OCI-LY3 (cell line): Measurements from ENCODE around the gene CCDC34.

Experiments
- H2AFZ ChIP-seq: fragments of 200-600, 300-600 bp; shearing (Covaris generic); 2 replicates; pipeline ENCODE4 v1.6.0; 2014; ENCODE audit warnings: antibody characterized with exemption, low read depth, low read length
- H3K27ac ChIP-seq: fragments of 200-600, 300-600 bp; sonication (generic); 2 replicates; pipeline ENCODE4 v1.5.1; 2014; ENCODE audit warnings: mild to moderate bottlenecking, low read length, moderate library complexity, mixed read lengths
- H3K27me3 ChIP-seq: fragments of 200-600, 300-600 bp; sonication (generic); 2 replicates; pipeline ENCODE4 v1.6.1; 2014; ENCODE audit warnings: low read depth, low read length, mixed read lengths
- H3K36me3 ChIP-seq: fragments of 200-600, 300-600 bp; sonication (generic); replicated peaks from 2 replicates; pipeline ENCODE3; 2014; ENCODE audit warnings: low read depth, low read length, mixed read lengths
- H3K4me1 ChIP-seq: fragments of 300-600, 200-600 bp; sonication (generic); 2 replicates; pipeline ENCODE4 v1.6.1; 2014; ENCODE audit warnings: low read length, mixed read lengths
- H3K4me2 ChIP-seq: fragments of 200-600, 300-600 bp; sonication (generic); 2 replicates; pipeline ENCODE4 v1.6.1; 2014; ENCODE audit warnings: low read length, mixed read lengths
- H3K4me3 ChIP-seq: fragments of 300-600, 200-600 bp; sonication (generic); 2 replicates; pipeline ENCODE4 v1.5.1; 2014; ENCODE audit warnings: antibody characterized with exemption, mild to moderate bottlenecking, low read length, moderate library complexity
- H3K79me2 ChIP-seq: fragments of 300-600, 200-600 bp; shearing (Covaris generic); 2 replicates; pipeline ENCODE4 v1.6.1; 2014; ENCODE audit warnings: mild to moderate bottlenecking, low read length, mixed read lengths
- H3K9ac ChIP-seq: fragments of 300-600, 200-600 bp; shearing (Covaris generic); 2 replicates; pipeline ENCODE4 v1.6.0; 2014; ENCODE audit warnings: mild to moderate bottlenecking, low read length, moderate library complexity
- H3K9me3 ChIP-seq: fragments of 200-600, 300-600 bp; shearing (Covaris generic); 2 replicates; pipeline ENCODE4 v1.6.1; 2014; ENCODE audit warnings: low read length, mixed read lengths; ENCODE audit not compliant: insufficient read depth
- H4K20me1 ChIP-seq: fragments of 200-600, 300-600 bp; sonication (generic); 2 replicates; pipeline ENCODE4 v1.6.1; 2016; ENCODE audit warnings: low read length, mixed read lengths; ENCODE audit not compliant: insufficient read depth
- CTCF ChIP-seq: fragments of 200-600, 300-600 bp; sonication (generic); IDR thresholded peaks from 2 replicates; pipeline ENCODE4 v1.5.1; 2014; ENCODE audit warnings: antibody characterized with exemption, low read length, low read depth
- EZH2phosphoT487 ChIP-seq: fragments of 200-600 bp; shearing (Covaris generic); IDR thresholded peaks from 2 replicates; pipeline ENCODE4 v1.6.1; 2018; ENCODE audit warnings: antibody characterized with exemption, mixed run types, low read depth

Gene CCDC34

GRCh38 chr11:27383645-27384044 lies 20.6 kb upstream of the CCDC34 start:
- TF ChIP-seq CTCF (no peak), EZH2phosphoT487 (no peak)
- H3K4me2 ChIP-seq: no peak overlapping the region
- no peak overlapping the region for H3K9ac ChIP-seq
- no peak overlapping the region for H2AFZ ChIP-seq
- no peak overlapping the region for H3K27ac ChIP-seq
- no peaks in the 10 kb centered on the region for H3K27me3 ChIP-seq
- no peaks in the 10 kb centered on the region for H4K20me1 ChIP-seq
- H3K9me3 ChIP-seq: no peaks in the 10 kb centered on the region
- H3K36me3 ChIP-seq: no peaks in the 10 kb centered on the region
- no peaks in the 10 kb centered on the region for H3K4me1 ChIP-seq
- no peaks in the 10 kb centered on the region for H3K79me2 ChIP-seq
- H3K4me3 ChIP-seq: no peak overlapping the region

GRCh38 chr11:27381238-27381666 lies 18.2 kb upstream of the CCDC34 start:
- H3K27ac ChIP-seq: no peak overlapping the region
- H4K20me1 ChIP-seq: no peaks in the 10 kb centered on the region
- no peak overlapping the region for H3K9ac ChIP-seq
- no peaks in the 10 kb centered on the region for H3K79me2 ChIP-seq
- TF ChIP-seq CTCF (no peak), EZH2phosphoT487 (no peak)
- no peak overlapping the region for H3K4me3 ChIP-seq
- H3K9me3 ChIP-seq: no peaks in the 10 kb centered on the region
- H3K4me2 ChIP-seq: no peak overlapping the region
- H3K4me1 ChIP-seq: no peaks in the 10 kb centered on the region
- no peaks in the 10 kb centered on the region for H3K27me3 ChIP-seq
- H3K36me3 ChIP-seq: no peaks in the 10 kb centered on the region
- H2AFZ ChIP-seq: no peak overlapping the region

GRCh38 chr11:27380771-27381170 lies 17.8 kb upstream of the CCDC34 start:
- H3K4me1 ChIP-seq: no peaks in the 10 kb centered on the region
- H3K9me3 ChIP-seq: no peaks in the 10 kb centered on the region
- H3K4me3 ChIP-seq: no peak overlapping the region
- H3K36me3 ChIP-seq: no peaks in the 10 kb centered on the region
- no peak overlapping the region for H3K27ac ChIP-seq
- H3K79me2 ChIP-seq: no peaks in the 10 kb centered on the region
- no peak overlapping the region for H2AFZ ChIP-seq
- no peak overlapping the region for H3K9ac ChIP-seq
- no peak for TF ChIP-seq CTCF
- no peak for TF ChIP-seq EZH2phosphoT487
- no peaks in the 10 kb centered on the region for H3K27me3 ChIP-seq
- H4K20me1 ChIP-seq: no peaks in the 10 kb centered on the region
- H3K4me2 ChIP-seq: no peak overlapping the region

- Histone ChIP-seq H3K9ac (no peak overlapping the region), H2AFZ (no peak overlapping the region), H3K4me2 (no peak overlapping the region), H3K36me3 (no peaks in the 10 kb centered on the region), H4K20me1 (no peaks in the 10 kb centered on the region), H3K4me3 (no peak overlapping the region), H3K27me3 (no peaks in the 10 kb centered on the region), H3K4me1 (no peaks in the 10 kb centered on the region), H3K27ac (no peak overlapping the region), H3K79me2 (no peaks in the 10 kb centered on the region), H3K9me3 (no peaks in the 10 kb centered on the region)
- no peak for TF ChIP-seq EZH2phosphoT487
- no peak for TF ChIP-seq CTCF
Measured at GRCh38 chr11:27379449-27379848, 16.4 kb upstream of the CCDC34 start.
